HuH-7 (cell line): ENCODE measurements around the gene VCAM1.
A peak's percentile ranks its signal among the peaks of the same experiment; 100 is the strongest.

ENCODE experiments used
- DNase-seq: peaks from one replicate; pipeline ENCODE4 v3.0.0; 2011; ENCODE audit warnings: low spot score

Gene VCAM1

GRCh38 chr1:100724281-100724680 lies 4.7 kb downstream of the VCAM1 start:
- no peak for DNase-seq

DNA sequence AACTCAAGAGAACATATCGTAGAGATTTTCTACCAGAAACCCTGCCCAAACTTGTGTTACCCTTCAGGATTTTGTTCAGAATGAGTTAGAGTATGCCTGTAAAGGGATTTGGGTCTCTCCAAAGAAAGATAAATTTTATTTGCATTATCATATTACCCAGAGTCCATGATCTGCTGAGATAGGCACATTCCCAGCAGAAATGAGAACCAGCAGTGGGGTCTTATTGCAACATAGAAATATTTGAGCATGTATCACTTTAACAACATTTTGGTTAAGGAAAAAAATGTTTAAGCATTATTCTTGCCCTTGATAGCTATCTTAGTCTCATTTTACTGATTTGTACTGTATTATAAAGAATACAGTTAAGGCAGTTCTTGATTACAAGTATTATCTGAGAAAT lies 10.6 kb downstream of the VCAM1 start:
- no peak for DNase-seq

DNA sequence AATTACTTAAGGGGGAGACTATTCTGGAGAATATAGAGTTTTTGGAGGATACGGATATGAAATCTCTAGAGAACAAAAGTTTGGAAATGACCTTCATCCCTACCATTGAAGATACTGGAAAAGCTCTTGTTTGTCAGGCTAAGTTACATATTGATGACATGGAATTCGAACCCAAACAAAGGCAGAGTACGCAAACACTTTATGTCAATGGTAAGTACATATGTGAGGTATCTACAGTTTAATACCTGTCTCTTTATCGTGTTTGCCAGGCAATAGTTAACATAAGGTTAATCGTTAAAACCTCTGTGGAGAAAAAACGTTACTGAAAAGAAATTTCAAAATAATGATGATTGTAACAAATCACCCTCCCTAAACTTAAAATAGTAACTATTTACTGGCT lies 11.8 kb downstream of the VCAM1 start:
- DNase-seq: peak; percentile 13

DNA sequence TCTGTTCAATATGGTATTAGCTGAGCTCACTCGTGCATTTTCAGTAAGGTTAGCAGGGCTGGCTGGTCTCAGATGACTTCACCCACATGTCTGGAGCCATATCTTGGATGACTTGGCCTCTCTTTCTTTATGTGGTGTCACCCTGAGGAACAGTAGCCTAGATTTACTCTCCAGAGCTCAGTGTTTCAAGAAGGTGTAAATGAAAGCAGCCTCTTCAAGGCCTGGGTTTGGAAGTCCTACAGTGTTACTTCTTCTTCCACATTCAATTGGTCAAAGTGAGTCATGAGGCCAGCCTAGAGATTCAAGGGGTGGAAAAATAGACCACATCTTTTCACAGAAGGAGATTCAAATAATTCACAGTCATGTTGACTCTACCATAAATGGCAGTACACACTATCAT lies 12.2 kb downstream of the VCAM1 start:
- DNase-seq: no peak

DNA sequence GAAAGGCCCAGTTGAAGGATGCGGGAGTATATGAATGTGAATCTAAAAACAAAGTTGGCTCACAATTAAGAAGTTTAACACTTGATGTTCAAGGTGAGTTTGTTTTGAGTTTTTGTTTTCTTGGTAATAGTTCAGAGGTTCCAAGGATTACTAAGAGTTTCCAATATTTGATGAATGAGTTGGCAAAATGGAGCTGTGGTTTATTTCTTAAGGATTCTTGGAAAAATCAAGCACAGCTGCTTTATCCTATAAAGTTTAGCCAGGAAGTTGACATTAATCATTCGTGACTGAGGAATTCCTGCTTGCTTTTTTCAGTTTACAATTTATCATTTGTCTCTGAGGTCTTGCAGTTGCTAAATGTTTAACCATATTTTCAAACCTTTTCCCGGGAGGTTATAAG lies 15.1 kb downstream of the VCAM1 start:
- DNase-seq: no peak

DNA sequence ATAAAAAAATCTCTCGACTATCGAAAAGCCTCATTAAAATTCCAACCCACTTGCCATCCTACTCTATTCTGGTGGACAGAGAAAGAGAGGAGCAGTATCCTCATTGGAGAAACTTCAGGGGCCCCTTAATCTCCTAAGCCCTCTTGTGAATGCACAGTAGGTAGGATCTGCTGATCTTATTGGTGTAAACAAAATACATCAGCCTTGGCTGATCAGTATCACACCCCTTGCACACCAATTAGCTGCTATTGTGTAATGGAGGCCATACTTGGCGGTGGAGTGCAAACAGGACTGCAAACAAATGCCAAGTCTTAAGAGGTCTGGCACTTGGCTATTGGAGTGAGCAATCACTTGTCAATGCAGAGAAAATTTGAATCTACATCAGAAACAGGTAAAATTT lies 15.7 kb downstream of the VCAM1 start:
- no peak for DNase-seq

GRCh38 chr1:100736324-100736723 lies 16.8 kb downstream of the VCAM1 start:
- no peak for DNase-seq

DNA sequence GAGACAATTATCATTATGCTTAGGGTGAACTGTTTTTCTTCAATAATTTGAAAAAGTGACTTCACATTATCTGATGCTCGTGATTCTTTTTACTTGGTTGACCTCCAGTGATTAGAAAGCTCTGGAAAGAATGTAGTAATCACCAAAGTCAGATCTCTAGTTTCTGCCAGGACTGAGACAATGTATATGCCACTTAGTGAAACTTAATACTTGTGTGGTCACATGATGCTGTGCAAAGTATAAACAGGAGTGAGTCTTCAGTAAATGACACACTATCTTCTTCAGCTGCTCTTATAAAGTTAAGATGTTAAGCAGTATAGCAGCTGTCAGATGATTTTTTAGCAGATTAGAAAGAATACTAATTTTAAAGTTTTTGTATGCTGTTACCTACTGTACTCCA lies 17.2 kb downstream of the VCAM1 start:
- DNase-seq: no peak

DNA sequence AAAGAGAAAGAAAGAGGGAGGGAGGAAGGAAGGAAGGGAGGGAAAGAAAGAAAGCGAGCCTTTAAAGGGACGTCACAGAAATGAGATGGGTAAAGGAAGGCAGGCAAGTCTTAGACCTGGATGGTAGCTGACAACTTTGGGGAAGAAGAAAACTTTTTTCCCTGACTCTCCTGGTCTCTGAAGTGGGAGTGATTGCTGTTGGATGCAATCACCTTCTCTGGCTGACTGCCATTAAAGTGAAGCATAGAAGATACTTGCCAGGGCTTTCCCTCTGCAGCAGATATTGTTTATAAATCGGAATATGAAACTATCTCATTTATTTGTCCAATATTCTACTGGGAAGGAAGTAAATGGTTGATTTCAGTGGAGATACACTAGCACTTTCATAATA lies 27.0 kb downstream of the VCAM1 start:
- DNase-seq: no peak

- DNase-seq: no peak
These were observed 28.2 kb downstream of the VCAM1 start for GRCh38 chr1:100747771-100748170.

DNA sequence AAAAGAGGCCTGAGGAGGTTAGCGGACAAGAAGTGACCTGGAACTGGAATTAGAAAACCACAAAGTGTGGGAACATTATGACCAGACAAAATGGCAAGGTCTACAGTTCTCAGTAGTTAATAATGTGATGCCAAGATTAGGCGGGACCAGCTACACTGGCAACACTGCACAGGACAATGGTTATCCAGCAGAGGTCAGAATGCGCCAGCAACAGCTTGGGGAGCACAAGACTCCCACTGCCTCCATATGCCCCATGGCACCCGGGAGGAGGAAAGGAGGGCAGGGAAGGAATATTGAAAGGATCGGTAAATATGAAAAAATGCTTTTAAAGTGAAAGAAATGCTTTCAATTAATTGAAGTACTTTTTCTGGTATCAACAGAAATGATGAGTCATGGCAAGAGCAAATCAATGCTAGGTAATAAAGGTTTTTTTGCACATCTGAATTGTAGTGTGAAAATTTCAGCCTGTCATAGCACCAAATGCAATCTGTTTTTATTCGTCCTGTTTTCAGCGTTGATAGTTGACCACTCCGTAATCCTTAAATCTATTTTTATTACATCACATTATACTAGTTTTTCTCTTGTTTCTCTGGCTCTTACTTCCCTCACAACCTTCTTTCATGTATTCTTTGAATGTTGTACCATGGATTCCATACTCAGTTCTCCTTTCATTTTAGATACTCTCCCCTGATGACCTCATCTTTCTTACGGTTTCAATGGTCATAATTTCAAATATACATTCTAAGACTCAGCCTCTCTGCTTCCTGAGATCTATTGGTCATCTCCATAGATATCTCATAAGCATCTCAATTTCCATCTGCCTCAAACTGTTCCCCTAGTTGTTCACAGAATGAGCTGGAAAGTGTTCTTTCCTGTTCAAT lies 30.7 kb downstream of the VCAM1 start:
- DNase-seq: no peak

- DNase-seq: no peak
These were observed 33.2 kb downstream of the VCAM1 start for GRCh38 chr1:100752791-100753190.

DNA sequence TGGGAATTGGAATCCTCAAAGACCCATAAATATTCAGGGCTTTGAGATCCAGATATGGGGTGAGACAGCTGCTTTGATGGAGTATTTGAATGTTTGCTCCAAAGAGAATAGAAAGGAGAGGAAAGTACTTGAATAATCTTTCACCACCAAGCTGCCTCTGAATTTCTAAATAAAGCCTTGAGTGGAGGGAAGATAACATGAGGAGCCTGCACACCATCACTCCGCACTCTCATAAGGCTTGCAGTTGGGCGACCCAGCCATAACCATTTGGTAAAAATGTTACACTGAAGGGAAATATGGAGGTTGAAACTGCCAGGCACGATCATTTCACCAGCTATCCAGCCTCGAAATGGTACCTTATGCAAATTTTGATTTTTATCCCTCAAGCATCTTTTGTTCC lies 38.4 kb downstream of the VCAM1 start:
- DNase-seq: no peak

GRCh38 chr1:100759188-100759587 lies 39.6 kb downstream of the VCAM1 start:
- no peak for DNase-seq

GRCh38 chr1:100760511-100760910 lies 41.0 kb downstream of the VCAM1 start:
- no peak for DNase-seq

DNA sequence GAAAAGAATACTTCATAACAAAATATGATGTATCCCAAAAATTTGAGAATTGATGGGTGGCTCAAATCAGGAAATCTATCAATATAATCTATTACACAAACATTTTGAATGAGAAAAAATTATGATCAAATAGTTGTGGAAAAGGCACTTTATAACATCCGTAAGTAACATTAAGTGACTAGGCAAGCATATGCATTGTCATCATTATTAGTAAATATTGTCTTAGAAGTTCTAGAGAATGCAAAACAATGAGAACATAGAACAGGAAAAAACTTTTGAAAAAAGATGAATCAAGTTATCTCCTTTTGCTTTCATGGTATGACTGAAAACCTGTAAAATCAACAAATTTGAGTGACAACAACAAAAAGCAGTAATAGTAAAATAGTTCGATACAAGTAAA lies 42.9 kb downstream of the VCAM1 start:
- DNase-seq: no peak

GRCh38 chr1:100767176-100767890 lies 47.8 kb downstream of the VCAM1 start:
- no peak for DNase-seq

- no peak for DNase-seq
These were observed 49.8 kb downstream of the VCAM1 start for GRCh38 chr1:100769323-100769722.

GRCh38 chr1:100769906-100770646 lies 50.5 kb downstream of the VCAM1 start:
- no peak for DNase-seq

DNA sequence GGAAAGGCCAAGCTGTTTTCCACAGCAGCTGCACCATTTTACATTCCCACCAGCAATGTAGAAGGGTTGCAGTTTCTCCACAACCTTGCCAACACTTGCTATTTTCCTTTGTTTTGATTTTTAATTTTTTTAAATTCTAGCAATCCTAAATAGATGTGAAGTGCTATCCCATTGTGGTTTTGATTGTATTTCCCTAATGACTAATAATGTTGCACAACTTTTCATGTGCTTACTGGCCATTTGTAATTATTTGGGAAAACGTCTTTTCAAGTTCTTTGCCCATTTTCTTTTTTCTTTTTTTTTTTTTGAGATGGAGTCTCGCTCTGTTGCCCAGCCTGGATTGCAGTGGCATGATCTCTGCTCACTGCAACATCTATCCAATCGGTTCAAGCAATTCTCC lies 53.9 kb downstream of the VCAM1 start:
- no peak for DNase-seq

DNA sequence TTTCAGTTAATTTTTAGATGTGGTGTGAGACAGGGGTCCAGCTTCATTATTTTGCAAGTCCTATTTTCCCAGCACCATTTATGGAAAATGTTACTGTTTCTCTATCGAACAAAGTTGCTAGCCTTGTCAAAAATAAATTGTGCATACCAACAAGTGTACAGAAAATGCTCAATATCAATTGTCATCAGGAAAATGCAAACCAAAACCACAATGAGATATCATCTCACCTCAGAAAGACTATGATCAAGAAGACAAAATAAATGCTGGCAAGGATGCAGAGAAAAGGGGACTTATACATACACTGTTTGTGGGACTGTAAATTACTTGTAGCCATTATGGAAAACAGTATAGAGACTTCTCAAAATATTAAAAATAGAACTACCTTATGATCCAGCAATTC lies 54.8 kb downstream of the VCAM1 start:
- no peak for DNase-seq

GRCh38 chr1:100775483-100775882 lies 55.9 kb downstream of the VCAM1 start:
- DNase-seq: peak; percentile 17

DNA sequence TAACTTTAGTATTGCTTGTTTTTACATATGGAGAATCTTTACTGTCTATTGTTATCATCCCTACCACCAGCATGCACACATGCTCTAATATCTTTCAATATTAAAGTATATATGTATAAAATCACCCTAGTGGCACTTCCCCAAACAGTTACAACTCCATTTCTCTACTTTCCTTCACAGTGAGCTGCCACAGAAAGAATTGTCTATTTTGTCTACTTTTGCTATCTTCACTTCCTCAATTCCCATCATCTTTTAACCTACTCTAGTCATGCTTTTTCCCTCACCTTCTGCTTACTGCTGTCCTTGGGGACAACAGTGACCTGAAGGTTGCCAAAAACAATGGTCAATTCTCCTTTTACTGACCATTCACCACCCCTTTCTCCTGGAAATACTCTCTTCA lies 59.2 kb downstream of the VCAM1 start:
- no peak for DNase-seq
